RWPE1 (cell line): ENCODE measurements around the gene SETDB1.

Source experiments
- CTCF ChIA-PET: fragments of 350-600 bp; sonication (Branson Sonifier 250); formaldehyde crosslinking; extraction: SDS; loops from one replicate; lab custom pipeline; 2021; lab: Yijun Ruan, JAX
- POLR2A ChIA-PET: fragments of 400-600 bp; formaldehyde crosslinking; extraction: SDS; loops from one replicate; lab custom pipeline; 2020; ENCODE audit warnings: antibody characterized with exemption; ENCODE audit not compliant: low non-redundant PET; lab: Yijun Ruan, JAX
- DNase-seq: peaks from one replicate; pipeline ENCODE4 v3.0.0; 2012; ENCODE audit warnings: low spot score
- H3K27ac ChIP-seq: fragments of 450-650 bp; 2 replicates; pipeline ENCODE4 v1.5.1; 2017
- TF ChIP-seq, protein P1 (sequence below): fragments of 450-650 bp; conservative IDR thresholded peaks from 2 replicates; pipeline ENCODE4 v1.5.1; 2017; ENCODE audit warnings: low read depth, mild to moderate bottlenecking

Gene SETDB1

DNA sequence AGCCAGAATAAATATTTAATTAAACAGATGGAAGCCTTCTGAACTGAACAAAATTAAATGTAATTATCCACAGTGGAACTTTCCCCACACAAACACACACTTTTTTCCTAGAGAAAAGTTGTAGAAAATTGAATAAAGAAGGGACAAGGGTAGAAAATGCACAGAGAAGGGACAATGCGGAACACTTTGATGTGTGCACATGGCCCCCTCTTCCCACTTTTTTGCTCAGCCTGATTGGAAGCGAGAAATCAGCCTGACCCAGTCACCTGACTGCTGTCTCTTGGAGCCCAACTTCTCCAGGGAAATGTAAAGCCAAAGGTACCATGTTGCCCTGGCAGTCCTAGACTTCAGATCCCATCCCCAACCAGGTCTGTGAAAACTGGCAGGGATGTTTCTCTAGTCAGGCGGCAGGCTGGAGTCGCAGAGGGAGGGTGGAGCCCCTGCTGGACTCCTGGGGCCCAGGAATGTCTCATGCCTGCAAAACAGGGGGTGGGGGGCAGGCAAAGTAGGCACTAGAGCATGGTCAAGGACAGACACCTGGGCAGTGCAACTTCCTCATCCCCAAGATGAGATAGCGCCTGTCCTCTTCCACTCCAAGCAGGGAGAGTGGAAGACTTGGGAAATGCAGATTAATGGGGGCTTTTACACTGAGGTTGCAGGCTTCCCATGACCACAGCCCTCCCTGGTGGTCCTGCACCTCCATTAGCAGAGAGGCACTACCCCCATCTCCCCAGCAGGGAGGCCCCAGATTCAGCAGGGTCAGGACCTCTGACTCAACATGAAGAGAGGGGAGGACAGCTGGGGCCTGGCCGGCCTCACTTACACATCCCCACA is 45.6 kb downstream of the SETDB1 start:
- ChIA-PET CTCF (no interaction called here), POLR2A (no interaction called here)
- peak overlapping the region; percentile 91 for H3K27ac ChIP-seq
- TF ChIP-seq, protein P1, sequence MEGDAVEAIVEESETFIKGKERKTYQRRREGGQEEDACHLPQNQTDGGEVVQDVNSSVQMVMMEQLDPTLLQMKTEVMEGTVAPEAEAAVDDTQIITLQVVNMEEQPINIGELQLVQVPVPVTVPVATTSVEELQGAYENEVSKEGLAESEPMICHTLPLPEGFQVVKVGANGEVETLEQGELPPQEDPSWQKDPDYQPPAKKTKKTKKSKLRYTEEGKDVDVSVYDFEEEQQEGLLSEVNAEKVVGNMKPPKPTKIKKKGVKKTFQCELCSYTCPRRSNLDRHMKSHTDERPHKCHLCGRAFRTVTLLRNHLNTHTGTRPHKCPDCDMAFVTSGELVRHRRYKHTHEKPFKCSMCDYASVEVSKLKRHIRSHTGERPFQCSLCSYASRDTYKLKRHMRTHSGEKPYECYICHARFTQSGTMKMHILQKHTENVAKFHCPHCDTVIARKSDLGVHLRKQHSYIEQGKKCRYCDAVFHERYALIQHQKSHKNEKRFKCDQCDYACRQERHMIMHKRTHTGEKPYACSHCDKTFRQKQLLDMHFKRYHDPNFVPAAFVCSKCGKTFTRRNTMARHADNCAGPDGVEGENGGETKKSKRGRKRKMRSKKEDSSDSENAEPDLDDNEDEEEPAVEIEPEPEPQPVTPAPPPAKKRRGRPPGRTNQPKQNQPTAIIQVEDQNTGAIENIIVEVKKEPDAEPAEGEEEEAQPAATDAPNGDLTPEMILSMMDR, result no peak
- DNase-seq, result no peak

DNA sequence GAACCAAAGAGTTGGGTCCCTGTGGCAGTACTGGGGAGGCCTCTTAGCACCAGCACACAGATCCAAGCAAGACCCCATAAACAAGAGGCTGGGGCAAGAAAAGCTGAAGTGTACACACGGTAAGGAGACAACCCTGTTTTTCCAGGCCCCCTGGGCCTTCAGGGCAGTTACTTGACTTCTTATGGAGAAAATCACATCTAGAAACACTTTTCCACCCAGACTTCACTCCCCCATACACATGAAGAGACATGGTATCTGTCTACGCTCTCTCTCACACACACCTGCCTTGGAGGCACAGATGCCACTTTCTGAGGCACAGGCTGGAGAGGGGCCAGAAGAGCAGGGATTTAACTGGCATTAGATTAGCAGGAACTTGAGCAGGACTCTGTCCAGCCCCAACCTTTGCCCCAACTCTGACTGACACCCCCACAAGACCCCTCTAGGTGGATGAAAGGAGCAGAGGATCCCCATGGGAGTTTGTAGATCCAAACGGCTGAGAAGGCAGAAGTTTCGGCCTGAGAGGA is 46.3 kb downstream of the SETDB1 start:
- no peak for DNase-seq
- peak overlapping the region; percentile 91 for H3K27ac ChIP-seq
- ChIA-PET POLR2A (no interaction called here), CTCF (interaction anchor here (0.6 kb wide), 1 partner anchor 17 kb away, joined by 4 read pairs; no protein-coding TSS in a partner anchor)
- TF ChIP-seq, protein P1, result no peak

DNA sequence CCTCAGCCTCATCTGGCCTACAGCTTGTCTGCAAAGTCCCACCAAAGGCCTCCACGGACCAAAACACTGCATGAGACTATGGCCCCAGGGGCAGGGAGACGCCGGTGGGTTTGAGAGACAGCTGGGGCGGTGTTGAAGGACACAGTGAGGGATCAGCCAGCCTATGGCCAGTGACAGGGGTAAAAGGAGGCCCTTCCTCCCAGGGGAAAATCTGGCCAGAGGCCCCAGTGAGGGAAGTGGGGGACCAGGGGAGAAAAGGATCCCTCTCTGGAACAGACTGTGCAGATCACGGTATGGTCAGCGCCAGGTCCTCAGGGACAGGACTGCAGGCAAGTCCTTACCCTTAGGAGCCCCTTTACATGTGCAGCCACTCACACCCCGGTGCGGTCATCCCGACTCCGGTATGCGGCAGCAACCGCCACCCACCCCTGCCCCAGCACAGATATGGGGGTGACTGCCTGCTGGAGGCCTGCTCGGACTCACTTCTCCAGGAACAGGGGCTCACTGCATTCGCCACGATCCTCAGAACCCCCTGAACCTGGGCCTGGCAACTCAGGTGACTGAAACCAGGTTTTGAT is 47.2 kb downstream of the SETDB1 start:
- POLR2A ChIA-PET, result no interaction called here
- H3K27ac ChIP-seq, result peak overlapping the region; percentile 91
- CTCF ChIA-PET, result interaction anchor here (0.6 to 1.0 kb wide), 4 partner anchors 12 to 23 kb away, joined by 3 to 4 read pairs (median 3); no protein-coding TSS in a partner anchor
- TF ChIP-seq, protein P1, result no peak
- DNase-seq, result no peak

DNA sequence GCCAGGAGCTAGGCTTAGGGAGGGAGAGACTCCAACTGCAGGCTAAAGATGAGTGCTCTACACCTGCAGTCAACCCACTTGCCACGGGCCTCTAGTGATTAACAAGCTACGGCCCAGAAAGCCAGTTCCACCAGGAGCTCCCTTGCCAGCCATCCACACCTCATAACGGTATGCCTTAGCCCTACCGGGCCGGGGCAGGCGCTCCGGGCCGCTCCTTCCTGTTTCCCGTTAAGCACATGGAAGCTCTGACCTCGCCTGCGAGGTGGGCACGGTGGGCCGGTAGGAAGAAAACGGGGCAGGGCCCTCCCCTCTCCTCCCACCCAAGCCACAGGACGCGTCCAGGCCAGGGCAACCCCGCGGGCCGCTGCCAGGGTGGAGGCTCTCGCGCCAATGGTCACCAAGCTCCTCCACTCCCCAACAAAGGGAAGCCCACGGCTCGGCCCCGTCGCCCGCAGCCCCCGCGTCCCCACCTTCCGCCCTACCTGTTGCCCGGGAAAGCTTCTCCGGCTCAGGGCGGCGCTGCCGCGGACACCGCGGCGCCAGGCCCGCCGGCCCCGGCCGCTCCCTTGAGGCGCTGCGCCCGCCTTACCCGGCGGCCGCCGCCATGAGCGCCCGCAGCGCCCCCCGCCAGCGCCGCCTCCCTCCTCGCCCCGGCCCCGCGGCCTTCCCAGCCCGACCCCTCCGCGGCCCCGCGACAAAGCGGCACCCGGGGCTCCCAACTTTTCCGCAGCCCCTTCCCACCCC is 47.8 kb downstream of the SETDB1 start:
- no peak for DNase-seq
- TF ChIP-seq, protein P1, result no peak
- ChIA-PET POLR2A (no interaction called here), CTCF (interaction anchor here (0.6 to 1.0 kb wide), 3 partner anchors 11 to 22 kb away, joined by 3 read pairs; no protein-coding TSS in a partner anchor)
- H3K27ac ChIP-seq, result peak overlapping the region; percentile 91

DNA sequence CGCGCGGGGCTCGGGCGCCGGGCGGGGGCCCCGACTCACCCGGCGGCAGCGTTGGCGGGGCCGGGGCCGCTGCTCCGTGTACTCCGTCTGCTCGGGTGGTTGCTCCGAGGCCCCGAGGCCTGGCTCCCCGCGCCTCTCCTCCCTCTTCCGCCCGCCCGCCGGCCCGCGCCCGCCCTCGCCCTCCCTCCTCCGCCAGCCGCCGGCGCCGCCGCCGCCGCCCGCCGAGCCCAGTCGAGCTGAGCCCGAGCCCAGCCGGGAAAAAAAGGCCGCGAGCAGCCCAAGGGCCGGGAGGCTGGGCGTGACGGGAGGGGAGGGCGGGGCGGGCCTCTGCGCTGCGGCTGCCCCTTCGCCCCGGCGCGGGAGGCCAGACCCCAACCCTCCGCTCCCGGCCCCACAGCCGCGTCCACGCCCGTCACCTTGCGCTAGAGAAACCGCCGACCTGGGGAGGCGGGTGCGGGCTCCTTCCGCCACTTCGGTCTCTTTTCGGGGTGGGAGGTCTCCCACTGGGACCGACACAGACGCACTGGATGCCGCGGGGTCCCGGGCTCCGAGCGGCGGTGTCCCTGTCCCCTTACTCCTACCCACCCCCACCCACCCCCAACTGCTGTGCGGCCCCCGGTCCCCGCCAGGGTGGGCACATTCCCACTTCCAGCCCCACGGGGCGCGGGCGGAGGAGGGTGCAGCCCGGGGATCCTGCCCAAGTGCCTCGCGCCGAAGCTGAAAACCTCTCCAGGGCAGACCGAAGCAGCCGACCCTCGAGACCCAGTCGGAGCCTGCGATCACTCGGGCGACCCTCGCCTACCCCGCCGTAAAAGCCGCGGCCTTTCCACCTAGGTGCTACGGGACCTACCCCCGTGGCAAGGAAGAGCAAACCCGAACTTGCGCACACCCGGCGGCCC is 48.7 kb downstream of the SETDB1 start, which contains the start of gene CERS2:
TSS of gene CERS2 (minus strand) at position 256 of the 899 bp plus-strand sequence. CDS start 5,745 bp downstream, outside the sequence.
- POLR2A ChIA-PET, result no interaction called here
- CTCF ChIA-PET, result no interaction called here
- peak within 1 kb of the TSS; percentile 91 for H3K27ac ChIP-seq
- TF ChIP-seq, protein P1, result no peak
- peak; percentile 82 for DNase-seq
